SK-N-SH treated with all-trans-retinoic acid at 6 μM for 48 hours (cell line): Measurements from ENCODE around the gene TFF3.

Experiments
- ATAC-seq: fragments of 200-7000 bp; cut with Tn5 transposase; 3 replicates; pipeline ENCODE4 v1.9.1; 2020; ENCODE audit warnings: mild to moderate bottlenecking, moderate library complexity
- ARNTL ChIP-seq: fragments of 450-650 bp; formaldehyde crosslinking; IDR thresholded peaks from 2 replicates; pipeline ENCODE4 v1.5.0; 2020; ENCODE audit warnings: low read depth, mild to moderate bottlenecking, moderate library complexity, borderline replicate concordance
- CSDC2 ChIP-seq: fragments of 250-450 bp; sonication (Bioruptor Pico); IDR thresholded peaks from 2 replicates; pipeline ENCODE4 v1.5.0; 2020; ENCODE audit warnings: mild to moderate bottlenecking, moderate library complexity
- ESRRG ChIP-seq: fragments of 250-450 bp; sonication (Bioruptor Pico); IDR thresholded peaks from 2 replicates; pipeline ENCODE4 v1.6.1; 2021; ENCODE audit warnings: mild to moderate bottlenecking
- GLIS3 ChIP-seq: fragments of 250-450 bp; sonication (Bioruptor Pico); IDR thresholded peaks from 2 replicates; pipeline ENCODE4 v1.5.0; 2020; ENCODE audit warnings: mild to moderate bottlenecking, moderate library complexity
- ISL1 ChIP-seq: fragments of 250-450 bp; sonication (Bioruptor Pico); IDR thresholded peaks from 2 replicates; pipeline ENCODE4 v2.1.2; 2022; ENCODE audit warnings: mild to moderate bottlenecking, moderate library complexity
- OSR1 ChIP-seq: fragments of 250-450 bp; sonication (Bioruptor Pico); IDR thresholded peaks from 2 replicates; pipeline ENCODE4 v1.8.0; 2022; ENCODE audit warnings: moderate library complexity, mild to moderate bottlenecking, inconsistent platforms
- PPARA ChIP-seq: fragments of 250-450 bp; sonication (Bioruptor Pico); IDR thresholded peaks from 2 replicates; pipeline ENCODE4 v1.5.0; 2020; ENCODE audit warnings: mild to moderate bottlenecking, borderline replicate concordance
- RARB ChIP-seq: fragments of 250-450 bp; sonication (Bioruptor Pico); IDR thresholded peaks from 2 replicates; pipeline ENCODE4 v1.8.0; 2021; ENCODE audit warnings: mild to moderate bottlenecking, moderate library complexity
- SNAI2 ChIP-seq: fragments of 250-450 bp; sonication (Bioruptor Pico); IDR thresholded peaks from 2 replicates; pipeline ENCODE4 v1.5.0; 2020; ENCODE audit warnings: mild to moderate bottlenecking, moderate library complexity
- TCF4 ChIP-seq: fragments of 250-450 bp; sonication (Bioruptor Pico); IDR thresholded peaks from 2 replicates; pipeline ENCODE4 v1.8.0; 2021; ENCODE audit warnings: mild to moderate bottlenecking, moderate library complexity, borderline replicate concordance
- TOX ChIP-seq: fragments of 250-450 bp; sonication (Bioruptor Pico); IDR thresholded peaks from 2 replicates; pipeline ENCODE4 v1.8.0; 2021; ENCODE audit warnings: mild to moderate bottlenecking, moderate library complexity, borderline replicate concordance
- TSHZ2 ChIP-seq: fragments of 250-450 bp; sonication (Bioruptor Pico); IDR thresholded peaks from 2 replicates; pipeline ENCODE4 v1.5.0; 2020; ENCODE audit warnings: mild to moderate bottlenecking, moderate library complexity
- ZFP3 ChIP-seq: fragments of 250-450 bp; sonication (Bioruptor Pico); IDR thresholded peaks from 2 replicates; pipeline ENCODE4 v1.5.0; 2020; ENCODE audit warnings: mild to moderate bottlenecking, moderate library complexity
- ZFP30 ChIP-seq: fragments of 450-650 bp; formaldehyde crosslinking; IDR thresholded peaks from 2 replicates; pipeline ENCODE4 v1.5.0; 2022; ENCODE audit warnings: mild to moderate bottlenecking, moderate library complexity
- ZNF565 ChIP-seq: fragments of 450-650 bp; formaldehyde crosslinking; conservative IDR thresholded peaks from 2 replicates; pipeline ENCODE4 v1.5.0; 2020; ENCODE audit warnings: low read depth, mild to moderate bottlenecking, moderate library complexity
- ZNF70 ChIP-seq: fragments of 450-650 bp; formaldehyde crosslinking; IDR thresholded peaks from 2 replicates; pipeline ENCODE4 v1.5.0; 2020; ENCODE audit warnings: mild to moderate bottlenecking, moderate library complexity
- ZNF8 ChIP-seq: fragments of 450-650 bp; formaldehyde crosslinking; IDR thresholded peaks from 2 replicates; pipeline ENCODE4 v1.5.0; 2020; ENCODE audit warnings: mild to moderate bottlenecking, moderate library complexity
- TF ChIP-seq, protein P1 (sequence below): fragments of 250-450 bp; sonication (Bioruptor Pico); IDR thresholded peaks from 2 replicates; pipeline ENCODE4 v1.5.1; 2020; ENCODE audit warnings: low read depth, mild to moderate bottlenecking, moderate library complexity
- TF ChIP-seq, protein P2 (sequence below): fragments of 250-450 bp; sonication (Bioruptor Pico); IDR thresholded peaks from 2 replicates; pipeline ENCODE4 v1.8.0; 2020; ENCODE audit warnings: mild to moderate bottlenecking, moderate library complexity, borderline replicate concordance
- TF ChIP-seq, protein P3 (sequence below): fragments of 250-450 bp; sonication (Bioruptor Pico); IDR thresholded peaks from 2 replicates; pipeline ENCODE4 v1.8.0; 2021; ENCODE audit warnings: low read depth, mild to moderate bottlenecking, moderate library complexity, borderline replicate concordance
- TF ChIP-seq, protein P4 (sequence below): fragments of 250-450 bp; sonication (Bioruptor Pico); IDR thresholded peaks from 2 replicates; pipeline ENCODE4 v1.5.1; 2021; ENCODE audit warnings: mild to moderate bottlenecking, moderate library complexity

The TFF3 gene, protein sequence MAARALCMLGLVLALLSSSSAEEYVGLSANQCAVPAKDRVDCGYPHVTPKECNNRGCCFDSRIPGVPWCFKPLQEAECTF

DNA sequence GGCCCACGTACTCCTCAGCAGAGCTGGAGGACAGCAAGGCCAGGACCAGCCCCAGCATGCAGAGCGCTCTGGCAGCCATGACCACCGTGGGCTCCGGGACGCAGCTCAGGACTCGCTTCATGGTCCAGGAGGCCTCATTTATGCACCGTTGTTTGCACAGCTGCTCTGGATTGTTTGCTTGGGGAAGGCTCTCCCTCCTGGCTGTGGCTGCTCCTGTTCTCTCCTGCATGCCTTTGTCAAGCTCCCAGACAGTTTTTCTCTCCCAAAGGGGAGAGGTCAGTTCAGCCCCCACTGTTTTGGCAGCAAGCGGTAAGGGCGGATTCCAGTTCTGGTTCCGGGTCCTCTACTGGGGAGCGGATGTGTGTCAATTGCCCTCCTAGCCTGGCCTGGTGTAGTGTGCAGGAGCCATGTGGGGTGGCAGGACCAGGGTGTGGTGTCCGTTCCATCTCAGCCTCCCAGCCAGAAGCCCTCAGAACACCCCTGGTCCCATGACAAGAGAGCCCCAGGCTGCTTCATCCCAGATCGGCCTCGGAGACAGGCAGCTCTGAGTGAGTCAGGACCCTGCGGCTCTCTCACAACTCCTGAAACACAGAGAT, at the start of gene TFF3:
Gene TFF3 (minus strand): TSS at position 114 of the 596 bp plus-strand sequence. CDS start 35 bp downstream, at position 79.
- ATAC-seq, result no peak
- TF ChIP-seq TOX (CRISPR knock-in tag) (no peak), TCF4 (CRISPR knock-in tag) (no peak), ZNF565 (CRISPR knock-in tag) (no peak), ISL1 (CRISPR knock-in tag) (no peak), ZFP30 (CRISPR knock-in tag) (no peak), GLIS3 (CRISPR knock-in tag) (no peak), ZNF70 (CRISPR knock-in tag) (no peak)
- TF ChIP-seq, protein P1, sequence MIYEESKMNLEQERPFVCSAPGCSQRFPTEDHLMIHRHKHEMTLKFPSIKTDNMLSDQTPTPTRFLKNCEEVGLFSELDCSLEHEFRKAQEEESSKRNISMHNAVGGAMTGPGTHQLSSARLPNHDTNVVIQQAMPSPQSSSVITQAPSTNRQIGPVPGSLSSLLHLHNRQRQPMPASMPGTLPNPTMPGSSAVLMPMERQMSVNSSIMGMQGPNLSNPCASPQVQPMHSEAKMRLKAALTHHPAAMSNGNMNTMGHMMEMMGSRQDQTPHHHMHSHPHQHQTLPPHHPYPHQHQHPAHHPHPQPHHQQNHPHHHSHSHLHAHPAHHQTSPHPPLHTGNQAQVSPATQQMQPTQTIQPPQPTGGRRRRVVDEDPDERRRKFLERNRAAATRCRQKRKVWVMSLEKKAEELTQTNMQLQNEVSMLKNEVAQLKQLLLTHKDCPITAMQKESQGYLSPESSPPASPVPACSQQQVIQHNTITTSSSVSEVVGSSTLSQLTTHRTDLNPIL (CRISPR knock-in tag), result no peak

GRCh38 chr21:42364304-42364865, 49.2 kb upstream of the TFF3 start:
- ATAC-seq, result no peak
- no peak for TF ChIP-seq ISL1 (CRISPR knock-in tag)
- TF ChIP-seq ZNF565 (CRISPR knock-in tag), result no peak
- no peak for TF ChIP-seq ZFP3 (CRISPR knock-in tag)
- TF ChIP-seq, protein P2, sequence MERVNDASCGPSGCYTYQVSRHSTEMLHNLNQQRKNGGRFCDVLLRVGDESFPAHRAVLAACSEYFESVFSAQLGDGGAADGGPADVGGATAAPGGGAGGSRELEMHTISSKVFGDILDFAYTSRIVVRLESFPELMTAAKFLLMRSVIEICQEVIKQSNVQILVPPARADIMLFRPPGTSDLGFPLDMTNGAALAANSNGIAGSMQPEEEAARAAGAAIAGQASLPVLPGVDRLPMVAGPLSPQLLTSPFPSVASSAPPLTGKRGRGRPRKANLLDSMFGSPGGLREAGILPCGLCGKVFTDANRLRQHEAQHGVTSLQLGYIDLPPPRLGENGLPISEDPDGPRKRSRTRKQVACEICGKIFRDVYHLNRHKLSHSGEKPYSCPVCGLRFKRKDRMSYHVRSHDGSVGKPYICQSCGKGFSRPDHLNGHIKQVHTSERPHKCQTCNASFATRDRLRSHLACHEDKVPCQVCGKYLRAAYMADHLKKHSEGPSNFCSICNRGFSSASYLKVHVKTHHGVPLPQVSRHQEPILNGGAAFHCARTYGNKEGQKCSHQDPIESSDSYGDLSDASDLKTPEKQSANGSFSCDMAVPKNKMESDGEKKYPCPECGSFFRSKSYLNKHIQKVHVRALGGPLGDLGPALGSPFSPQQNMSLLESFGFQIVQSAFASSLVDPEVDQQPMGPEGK (CRISPR knock-in tag), result no peak
- TF ChIP-seq RARB (CRISPR knock-in tag), result no peak
- no peak for TF ChIP-seq ZNF8 (CRISPR knock-in tag)
- no peak for TF ChIP-seq TSHZ2 (CRISPR knock-in tag)
- no peak for TF ChIP-seq ARNTL
- TF ChIP-seq ZNF70 (CRISPR knock-in tag), result no peak
- TF ChIP-seq TOX (CRISPR knock-in tag), result no peak
- no peak for TF ChIP-seq TCF4 (CRISPR knock-in tag)
- TF ChIP-seq, protein P3, sequence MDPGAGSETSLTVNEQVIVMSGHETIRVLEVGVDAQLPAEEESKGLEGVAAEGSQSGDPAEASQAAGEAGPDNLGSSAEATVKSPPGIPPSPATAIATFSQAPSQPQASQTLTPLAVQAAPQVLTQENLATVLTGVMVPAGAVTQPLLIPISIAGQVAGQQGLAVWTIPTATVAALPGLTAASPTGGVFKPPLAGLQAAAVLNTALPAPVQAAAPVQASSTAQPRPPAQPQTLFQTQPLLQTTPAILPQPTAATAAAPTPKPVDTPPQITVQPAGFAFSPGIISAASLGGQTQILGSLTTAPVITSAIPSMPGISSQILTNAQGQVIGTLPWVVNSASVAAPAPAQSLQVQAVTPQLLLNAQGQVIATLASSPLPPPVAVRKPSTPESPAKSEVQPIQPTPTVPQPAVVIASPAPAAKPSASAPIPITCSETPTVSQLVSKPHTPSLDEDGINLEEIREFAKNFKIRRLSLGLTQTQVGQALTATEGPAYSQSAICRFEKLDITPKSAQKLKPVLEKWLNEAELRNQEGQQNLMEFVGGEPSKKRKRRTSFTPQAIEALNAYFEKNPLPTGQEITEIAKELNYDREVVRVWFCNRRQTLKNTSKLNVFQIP, result no peak
- no peak for TF ChIP-seq SNAI2 (CRISPR knock-in tag)
- no peak for TF ChIP-seq OSR1 (CRISPR knock-in tag)
- no peak for TF ChIP-seq CSDC2 (CRISPR knock-in tag)

DNA sequence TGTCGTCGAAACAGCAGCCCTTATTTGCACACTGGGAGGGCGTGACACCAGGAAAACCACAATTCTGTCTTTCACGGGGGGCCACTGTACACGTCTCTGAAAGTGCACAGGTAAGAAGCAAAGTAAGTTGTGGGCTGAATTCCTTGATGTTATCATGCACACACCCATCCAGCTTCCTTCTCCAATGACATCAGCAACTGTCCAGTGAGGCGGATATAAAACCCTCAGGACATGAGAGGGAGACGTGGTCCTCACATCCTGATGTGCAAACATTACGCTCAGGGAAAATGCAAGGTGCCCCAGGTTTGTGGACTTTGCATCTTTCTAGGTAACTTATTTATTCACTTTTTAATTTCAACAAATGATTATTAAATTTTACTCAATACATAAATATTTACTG, 48.1 kb upstream of the TFF3 start:
- TF ChIP-seq ZFP3 (CRISPR knock-in tag) (no peak), RARB (CRISPR knock-in tag) (no peak), ZNF70 (CRISPR knock-in tag) (no peak), ZNF8 (CRISPR knock-in tag) (no peak), ARNTL (no peak), ESRRG (CRISPR knock-in tag) (no peak), SNAI2 (CRISPR knock-in tag) (no peak), TSHZ2 (CRISPR knock-in tag) (no peak), TCF4 (CRISPR knock-in tag) (no peak), ISL1 (CRISPR knock-in tag) (no peak), PPARA (CRISPR knock-in tag) (no peak), GLIS3 (CRISPR knock-in tag) (no peak), CSDC2 (CRISPR knock-in tag) (no peak)
- TF ChIP-seq, protein P1 (CRISPR knock-in tag), result no peak
- TF ChIP-seq, protein P4, sequence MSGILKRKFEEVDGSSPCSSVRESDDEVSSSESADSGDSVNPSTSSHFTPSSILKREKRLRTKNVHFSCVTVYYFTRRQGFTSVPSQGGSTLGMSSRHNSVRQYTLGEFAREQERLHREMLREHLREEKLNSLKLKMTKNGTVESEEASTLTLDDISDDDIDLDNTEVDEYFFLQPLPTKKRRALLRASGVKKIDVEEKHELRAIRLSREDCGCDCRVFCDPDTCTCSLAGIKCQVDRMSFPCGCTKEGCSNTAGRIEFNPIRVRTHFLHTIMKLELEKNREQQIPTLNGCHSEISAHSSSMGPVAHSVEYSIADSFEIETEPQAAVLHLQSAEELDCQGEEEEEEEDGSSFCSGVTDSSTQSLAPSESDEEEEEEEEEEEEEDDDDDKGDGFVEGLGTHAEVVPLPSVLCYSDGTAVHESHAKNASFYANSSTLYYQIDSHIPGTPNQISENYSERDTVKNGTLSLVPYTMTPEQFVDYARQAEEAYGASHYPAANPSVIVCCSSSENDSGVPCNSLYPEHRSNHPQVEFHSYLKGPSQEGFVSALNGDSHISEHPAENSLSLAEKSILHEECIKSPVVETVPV (CRISPR knock-in tag), result no peak
- ATAC-seq, result no peak
